Measurements from ENCODE around the gene CISTR.

CISTR gene

DNA sequence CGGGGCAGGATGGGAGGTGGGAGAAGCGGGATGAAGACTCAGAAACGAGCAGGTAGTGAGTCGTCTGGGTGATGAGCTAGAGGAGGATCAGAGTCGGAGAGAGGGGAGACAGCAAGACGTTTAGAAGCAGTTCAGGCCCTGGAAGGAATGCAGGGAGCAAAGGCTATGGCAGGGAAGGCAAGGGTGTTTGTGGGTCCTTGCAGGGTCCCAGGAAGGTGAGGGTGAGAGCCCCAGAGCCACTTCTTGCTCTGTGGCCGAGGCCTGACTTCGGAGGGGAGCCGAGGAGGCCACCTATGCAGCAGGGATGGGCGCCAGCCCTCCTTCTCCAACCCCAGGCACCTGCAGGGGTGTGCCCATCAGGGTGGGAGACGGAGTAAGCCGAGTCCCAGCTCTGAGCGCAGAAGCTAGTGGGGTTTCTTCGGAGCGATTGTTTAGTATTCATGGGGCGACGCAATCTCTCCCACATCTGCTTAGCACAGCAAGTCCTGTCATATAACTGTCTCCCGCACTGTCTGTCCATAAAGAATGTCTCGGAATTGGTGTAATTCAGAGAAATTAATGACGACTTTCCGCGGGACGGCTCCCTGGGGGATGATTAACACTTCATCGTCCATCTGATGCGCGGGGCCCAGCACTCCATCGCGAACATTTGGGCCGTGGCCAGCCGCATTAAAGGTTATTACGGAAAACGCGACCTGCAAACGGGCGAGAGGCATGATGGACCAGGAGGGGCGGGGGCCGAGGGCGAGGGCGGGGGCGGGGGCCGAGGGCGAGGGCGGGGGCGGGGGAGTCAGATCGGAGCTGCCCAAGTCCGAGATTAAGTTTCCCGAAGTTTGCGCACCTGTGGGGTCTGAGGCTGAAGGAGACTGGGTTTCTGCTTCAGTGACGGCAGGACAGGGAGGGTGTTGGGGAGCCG is 12.3 kb downstream of the CISTR start:
- Histone ChIP-seq H3K27me3 (ENCODE audit: insufficient read depth, poor library complexity, severe bottlenecking) (peaks cover 36% of the 10 kb centered on the region), H3K27ac (replicated peaks) (no peak overlapping the region), H3K4me3 (replicated peaks; ENCODE audit: insufficient read depth, low read length) (no peak overlapping the region)
- TF ChIP-seq POLR2AphosphoS5 (IDR thresholded peaks at IDR 0.05; ENCODE audit: low read depth) (no peak), SPI1 (IDR thresholded peaks at IDR 0.05; ENCODE audit: borderline replicate concordance, low read depth) (no peak), GABPA (IDR thresholded peaks at IDR 0.05; ENCODE audit: low read depth) (no peak)
- TF ChIP-seq, protein P1, sequence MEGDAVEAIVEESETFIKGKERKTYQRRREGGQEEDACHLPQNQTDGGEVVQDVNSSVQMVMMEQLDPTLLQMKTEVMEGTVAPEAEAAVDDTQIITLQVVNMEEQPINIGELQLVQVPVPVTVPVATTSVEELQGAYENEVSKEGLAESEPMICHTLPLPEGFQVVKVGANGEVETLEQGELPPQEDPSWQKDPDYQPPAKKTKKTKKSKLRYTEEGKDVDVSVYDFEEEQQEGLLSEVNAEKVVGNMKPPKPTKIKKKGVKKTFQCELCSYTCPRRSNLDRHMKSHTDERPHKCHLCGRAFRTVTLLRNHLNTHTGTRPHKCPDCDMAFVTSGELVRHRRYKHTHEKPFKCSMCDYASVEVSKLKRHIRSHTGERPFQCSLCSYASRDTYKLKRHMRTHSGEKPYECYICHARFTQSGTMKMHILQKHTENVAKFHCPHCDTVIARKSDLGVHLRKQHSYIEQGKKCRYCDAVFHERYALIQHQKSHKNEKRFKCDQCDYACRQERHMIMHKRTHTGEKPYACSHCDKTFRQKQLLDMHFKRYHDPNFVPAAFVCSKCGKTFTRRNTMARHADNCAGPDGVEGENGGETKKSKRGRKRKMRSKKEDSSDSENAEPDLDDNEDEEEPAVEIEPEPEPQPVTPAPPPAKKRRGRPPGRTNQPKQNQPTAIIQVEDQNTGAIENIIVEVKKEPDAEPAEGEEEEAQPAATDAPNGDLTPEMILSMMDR (IDR thresholded peaks at IDR 0.05; ENCODE audit: insufficient read depth, low read length) = no peak
- TF ChIP-seq, protein P2, sequence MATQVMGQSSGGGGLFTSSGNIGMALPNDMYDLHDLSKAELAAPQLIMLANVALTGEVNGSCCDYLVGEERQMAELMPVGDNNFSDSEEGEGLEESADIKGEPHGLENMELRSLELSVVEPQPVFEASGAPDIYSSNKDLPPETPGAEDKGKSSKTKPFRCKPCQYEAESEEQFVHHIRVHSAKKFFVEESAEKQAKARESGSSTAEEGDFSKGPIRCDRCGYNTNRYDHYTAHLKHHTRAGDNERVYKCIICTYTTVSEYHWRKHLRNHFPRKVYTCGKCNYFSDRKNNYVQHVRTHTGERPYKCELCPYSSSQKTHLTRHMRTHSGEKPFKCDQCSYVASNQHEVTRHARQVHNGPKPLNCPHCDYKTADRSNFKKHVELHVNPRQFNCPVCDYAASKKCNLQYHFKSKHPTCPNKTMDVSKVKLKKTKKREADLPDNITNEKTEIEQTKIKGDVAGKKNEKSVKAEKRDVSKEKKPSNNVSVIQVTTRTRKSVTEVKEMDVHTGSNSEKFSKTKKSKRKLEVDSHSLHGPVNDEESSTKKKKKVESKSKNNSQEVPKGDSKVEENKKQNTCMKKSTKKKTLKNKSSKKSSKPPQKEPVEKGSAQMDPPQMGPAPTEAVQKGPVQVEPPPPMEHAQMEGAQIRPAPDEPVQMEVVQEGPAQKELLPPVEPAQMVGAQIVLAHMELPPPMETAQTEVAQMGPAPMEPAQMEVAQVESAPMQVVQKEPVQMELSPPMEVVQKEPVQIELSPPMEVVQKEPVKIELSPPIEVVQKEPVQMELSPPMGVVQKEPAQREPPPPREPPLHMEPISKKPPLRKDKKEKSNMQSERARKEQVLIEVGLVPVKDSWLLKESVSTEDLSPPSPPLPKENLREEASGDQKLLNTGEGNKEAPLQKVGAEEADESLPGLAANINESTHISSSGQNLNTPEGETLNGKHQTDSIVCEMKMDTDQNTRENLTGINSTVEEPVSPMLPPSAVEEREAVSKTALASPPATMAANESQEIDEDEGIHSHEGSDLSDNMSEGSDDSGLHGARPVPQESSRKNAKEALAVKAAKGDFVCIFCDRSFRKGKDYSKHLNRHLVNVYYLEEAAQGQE (IDR thresholded peaks at IDR 0.05; ENCODE audit: insufficient replicate concordance, low read depth) = no peak
- DNase-seq (ENCODE audit: low read depth in 1 of 2, low spot score in 1 of 2) = no peak

DNA sequence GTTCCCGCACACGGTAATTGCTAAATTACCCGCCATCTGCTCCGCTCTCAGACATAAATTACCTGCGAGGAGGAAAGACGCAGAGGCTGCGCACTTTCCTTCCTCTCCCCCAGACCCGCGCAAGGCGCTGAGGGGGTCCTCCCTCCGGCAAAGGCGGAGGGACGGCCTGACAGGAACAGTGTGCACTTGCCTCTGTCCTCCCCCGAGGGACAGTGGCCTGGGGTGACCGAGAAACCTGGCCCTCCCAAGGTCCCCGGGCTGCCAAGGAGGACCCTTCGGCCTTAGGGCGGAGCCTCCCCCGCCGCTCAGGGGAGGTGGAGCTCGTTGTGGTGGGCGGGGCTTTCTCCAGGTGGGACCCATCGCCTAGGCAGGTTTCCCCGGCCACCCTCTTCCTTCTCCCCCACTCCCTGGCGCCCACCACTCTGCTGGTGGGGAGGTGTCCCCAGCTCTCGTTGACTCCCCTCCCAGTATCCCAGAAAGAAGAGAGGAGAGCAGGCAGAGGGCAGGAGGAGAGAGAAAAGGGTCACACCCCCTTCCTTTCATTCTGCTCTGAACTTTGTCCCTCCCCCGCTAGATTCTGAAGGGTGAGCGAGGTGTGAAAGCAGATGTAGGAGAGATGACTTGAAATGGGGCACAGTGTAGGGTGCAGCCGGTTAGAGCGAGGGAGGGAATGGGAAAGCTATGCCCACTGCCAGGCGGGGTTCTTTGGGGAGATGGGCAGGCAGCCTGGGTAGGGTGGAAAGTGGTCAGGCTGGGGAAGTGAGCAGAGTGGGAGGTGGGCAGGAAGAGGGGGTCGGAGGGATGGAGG is 13.2 kb downstream of the CISTR start:
- Histone ChIP-seq H3K4me3 (replicated peaks; ENCODE audit: insufficient read depth, low read length) (no peak overlapping the region), H3K27ac (replicated peaks) (no peak overlapping the region), H3K27me3 (ENCODE audit: insufficient read depth, poor library complexity, severe bottlenecking) (peaks cover 36% of the 10 kb centered on the region)
- DNase-seq (ENCODE audit: low read depth in 1 of 2, low spot score in 1 of 2) = no peak
- TF ChIP-seq GABPA (IDR thresholded peaks at IDR 0.05; ENCODE audit: low read depth) = no peak
- TF ChIP-seq, protein P1 (IDR thresholded peaks at IDR 0.05; ENCODE audit: insufficient read depth, low read length) = no peak
- TF ChIP-seq, protein P2 (IDR thresholded peaks at IDR 0.05; ENCODE audit: insufficient replicate concordance, low read depth) = no peak

DNA sequence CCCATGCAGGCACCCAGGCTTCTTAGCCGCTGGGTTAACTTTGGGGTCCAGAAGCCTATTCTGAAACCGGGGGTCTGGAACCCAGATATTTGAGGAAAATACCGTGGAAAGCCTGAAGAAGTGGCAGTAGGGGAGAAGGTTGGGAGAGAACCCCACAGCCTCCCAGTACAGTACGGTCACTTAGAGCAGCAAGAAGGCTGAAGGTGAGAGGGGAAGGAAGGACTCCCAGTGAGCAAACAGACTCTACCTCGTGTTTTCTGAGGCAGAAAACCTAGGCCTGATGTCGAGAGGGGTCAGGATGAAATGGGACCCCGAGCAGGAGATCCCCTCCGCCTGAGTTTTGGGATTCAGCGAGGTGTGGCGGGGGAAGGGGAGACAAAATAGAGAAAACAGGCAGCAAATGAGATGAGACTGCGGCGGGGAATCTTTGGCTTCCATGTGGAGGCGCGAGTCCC is 13.8 kb downstream of the CISTR start:
- Histone ChIP-seq H3K4me3 (replicated peaks; ENCODE audit: insufficient read depth, low read length) (no peak overlapping the region), H3K27me3 (ENCODE audit: insufficient read depth, poor library complexity, severe bottlenecking) (peaks cover 36% of the 10 kb centered on the region), H3K27ac (replicated peaks) (no peak overlapping the region)
- no peak for DNase-seq (ENCODE audit: low read depth in 1 of 2, low spot score in 1 of 2)
- TF ChIP-seq, protein P1 (IDR thresholded peaks at IDR 0.05; ENCODE audit: insufficient read depth, low read length) = no peak

Data from HL-60 (cell line).